Activated CD8-positive, alpha-beta T cell treated with anti-CD3 and anti-CD28 coated beads for 36 hours (primary cell): ENCODE data around the gene SHTN1. TPM values are rescaled to one million over a fixed set of nuclear protein-coding genes. Genes with fewer than 3 reads are reported as not detected.

Experiments used
- ATAC-seq: fragments of 200-7000 bp; cut with Tn5 transposase; one replicate; pipeline ENCODE4 v1.10.0; 2021; ENCODE audit warnings: mild to moderate bottlenecking, moderate library complexity
- CTCF ChIA-PET: fragments of 350-600 bp; sonication (Branson Sonifier 250); formaldehyde crosslinking; loops from one replicate; lab custom pipeline; 2021; ENCODE audit warnings: antibody characterized with exemption; lab: Charles Lee
- POLR2A ChIA-PET: fragments of 350-600 bp; sonication (Branson Sonifier 250); formaldehyde crosslinking; loops from one replicate; lab custom pipeline; 2021; ENCODE audit warnings: antibody characterized with exemption; lab: Charles Lee
- DNase-seq: peaks from one replicate; pipeline ENCODE4 v3.0.0-alpha.2; 2020
- H3K27ac Mint-ChIP-seq: one replicate; pipeline ENCODE4 v1.8.0; 2021; ENCODE audit warnings: mild to moderate bottlenecking, mixed read lengths
- H3K27me3 Mint-ChIP-seq: one replicate; pipeline ENCODE4 v1.8.0; 2021; ENCODE audit warnings: mixed read lengths
- H3K36me3 Mint-ChIP-seq: one replicate; pipeline ENCODE4 v1.8.0; 2021; ENCODE audit warnings: low read depth, mixed read lengths
- H3K4me1 Mint-ChIP-seq: one replicate; pipeline ENCODE4 v1.8.0; 2021; ENCODE audit warnings: low read depth, mixed read lengths
- H3K4me3 Mint-ChIP-seq: one replicate; pipeline ENCODE4 v1.8.0; 2021; ENCODE audit warnings: mild to moderate bottlenecking, moderate library complexity, mixed read lengths
- H3K9me3 Mint-ChIP-seq: one replicate; pipeline ENCODE4 v1.8.0; 2021; ENCODE audit warnings: mixed read lengths
- intact Hi-C: fragments of 100-400 bp; cut with micrococcal nuclease; formaldehyde crosslinking; loops from one replicate; pipeline ENCODE4 v1.10.0; 2022
- total RNA-seq, 2 experiments: library from RNA; stranded (reverse); gene quantifications; one replicate each; pipeline ENCODE4 v1.2.3, GENCODE V29; 2021
- TF ChIP-seq, protein P1 (sequence below): fragments of 200-600 bp; IDR thresholded peaks from one replicate; pipeline ENCODE4 v1.8.0; 2022; ENCODE audit warnings: antibody characterized with exemption, mild to moderate bottlenecking

Gene SHTN1
- total RNA-seq, 2 experiments from 2014 or later = not detected

DNA sequence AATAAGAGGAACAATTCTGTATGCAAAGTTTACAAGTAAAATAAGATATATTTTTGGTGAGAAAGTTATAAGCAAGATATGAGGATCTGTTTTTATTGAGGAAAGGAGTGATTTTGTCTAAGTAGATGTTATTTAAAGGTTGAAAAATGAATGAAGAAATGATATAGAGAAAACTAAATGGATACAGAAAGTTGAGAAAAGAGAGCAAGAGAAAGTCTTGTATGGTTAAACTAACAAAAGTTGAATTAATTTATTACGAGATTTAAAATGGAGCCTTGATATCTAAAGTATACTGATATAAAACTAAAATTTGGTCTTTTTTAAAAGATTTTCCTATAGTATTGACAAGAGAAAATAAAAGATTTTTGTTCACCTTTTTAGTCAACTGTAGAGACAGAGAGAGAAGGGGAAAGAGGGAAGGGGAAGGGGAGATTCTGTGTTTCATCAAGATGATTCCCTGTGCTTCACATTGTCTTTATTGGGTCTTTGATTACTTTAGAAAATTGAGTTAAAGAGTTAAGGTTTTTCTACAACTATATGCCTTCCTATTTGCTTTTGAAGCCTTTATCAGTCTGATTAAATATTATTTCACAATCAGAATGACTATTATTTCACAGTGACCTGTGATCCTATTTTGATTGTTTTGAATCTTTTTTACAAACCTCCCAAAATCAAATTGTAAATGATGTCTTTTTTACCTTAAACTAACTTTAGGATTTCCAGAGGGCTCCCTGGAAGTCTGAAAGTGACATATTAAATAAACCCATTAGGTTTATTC, 10.7 kb downstream of the SHTN1 start:
- no peaks in the 10 kb centered on the region for H3K36me3 Mint-ChIP-seq
- no peaks in the 10 kb centered on the region for H3K9me3 Mint-ChIP-seq
- ChIA-PET POLR2A (no interaction called here), CTCF (interaction anchor here (1.0 kb wide), 1 partner anchor 181 kb away, joined by 3 read pairs; no protein-coding TSS in a partner anchor)
- no peaks in the 10 kb centered on the region for H3K4me1 Mint-ChIP-seq
- intact Hi-C loops = no loop called here
- no peak overlapping the region for H3K4me3 Mint-ChIP-seq
- H3K27ac Mint-ChIP-seq = no peak overlapping the region
- TF ChIP-seq, protein P1, sequence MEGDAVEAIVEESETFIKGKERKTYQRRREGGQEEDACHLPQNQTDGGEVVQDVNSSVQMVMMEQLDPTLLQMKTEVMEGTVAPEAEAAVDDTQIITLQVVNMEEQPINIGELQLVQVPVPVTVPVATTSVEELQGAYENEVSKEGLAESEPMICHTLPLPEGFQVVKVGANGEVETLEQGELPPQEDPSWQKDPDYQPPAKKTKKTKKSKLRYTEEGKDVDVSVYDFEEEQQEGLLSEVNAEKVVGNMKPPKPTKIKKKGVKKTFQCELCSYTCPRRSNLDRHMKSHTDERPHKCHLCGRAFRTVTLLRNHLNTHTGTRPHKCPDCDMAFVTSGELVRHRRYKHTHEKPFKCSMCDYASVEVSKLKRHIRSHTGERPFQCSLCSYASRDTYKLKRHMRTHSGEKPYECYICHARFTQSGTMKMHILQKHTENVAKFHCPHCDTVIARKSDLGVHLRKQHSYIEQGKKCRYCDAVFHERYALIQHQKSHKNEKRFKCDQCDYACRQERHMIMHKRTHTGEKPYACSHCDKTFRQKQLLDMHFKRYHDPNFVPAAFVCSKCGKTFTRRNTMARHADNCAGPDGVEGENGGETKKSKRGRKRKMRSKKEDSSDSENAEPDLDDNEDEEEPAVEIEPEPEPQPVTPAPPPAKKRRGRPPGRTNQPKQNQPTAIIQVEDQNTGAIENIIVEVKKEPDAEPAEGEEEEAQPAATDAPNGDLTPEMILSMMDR = no peak
- H3K27me3 Mint-ChIP-seq = peaks cover 4% of the 10 kb centered on the region
- no peak for ATAC-seq
- DNase-seq = no peak

DNA sequence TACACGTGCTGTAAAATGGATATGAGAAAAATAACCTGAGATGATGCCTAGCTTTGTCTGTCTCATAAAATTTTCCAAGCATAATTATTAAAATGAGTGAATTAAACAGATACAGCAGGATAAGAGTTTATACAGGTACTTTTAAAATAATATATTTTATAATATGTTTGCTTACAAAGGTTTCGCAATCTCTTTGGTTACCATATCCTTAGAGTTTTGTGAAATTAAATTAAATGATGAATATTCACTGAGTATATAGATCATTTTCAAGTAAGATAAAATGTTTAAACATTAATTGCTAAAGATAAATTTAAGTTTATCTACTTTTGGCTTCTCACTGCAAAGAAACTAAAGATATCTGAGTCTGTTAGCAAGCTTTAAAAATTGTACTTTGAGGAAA, 11.4 kb downstream of the SHTN1 start:
- H3K27me3 Mint-ChIP-seq = peaks cover 4% of the 10 kb centered on the region
- TF ChIP-seq, protein P1 = no peak
- H3K9me3 Mint-ChIP-seq = no peaks in the 10 kb centered on the region
- H3K4me3 Mint-ChIP-seq = no peak overlapping the region
- no peak for DNase-seq
- no peak for ATAC-seq
- ChIA-PET CTCF (interaction anchor here (1.0 kb wide), 1 partner anchor 181 kb away, joined by 3 read pairs; no protein-coding TSS in a partner anchor), POLR2A (no interaction called here)
- intact Hi-C loops = no loop called here
- no peaks in the 10 kb centered on the region for H3K36me3 Mint-ChIP-seq
- no peaks in the 10 kb centered on the region for H3K4me1 Mint-ChIP-seq
- no peak overlapping the region for H3K27ac Mint-ChIP-seq

DNA sequence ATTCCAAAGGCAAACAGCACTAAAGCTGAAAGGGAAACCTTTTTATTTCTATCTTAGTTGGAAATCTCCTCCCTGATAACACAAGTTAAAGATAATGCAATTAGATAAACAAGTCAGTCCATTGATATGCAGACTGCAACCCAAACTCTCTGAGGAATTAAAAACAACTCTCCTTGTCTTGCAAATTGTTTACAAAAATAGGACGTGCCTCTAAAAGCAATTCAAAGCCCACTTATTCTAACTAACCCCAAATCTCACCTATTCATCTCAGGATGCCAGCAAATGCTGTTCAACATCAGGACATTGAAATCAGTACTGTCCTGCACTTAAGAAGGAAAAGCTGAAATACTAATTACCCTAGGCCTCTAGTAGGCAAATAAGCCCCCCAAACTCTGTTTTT, 12.8 kb downstream of the SHTN1 start:
- Mint-ChIP-seq H3K4me1 (no peaks in the 10 kb centered on the region), H3K36me3 (no peaks in the 10 kb centered on the region), H3K4me3 (no peak overlapping the region), H3K9me3 (no peaks in the 10 kb centered on the region), H3K27ac (no peak overlapping the region), H3K27me3 (peaks cover under 1% of the 10 kb centered on the region)
- ATAC-seq = no peak
- no peak for DNase-seq
- TF ChIP-seq, protein P1 = no peak
- CTCF ChIA-PET = no interaction called here
- POLR2A ChIA-PET = no interaction called here
- intact Hi-C loops = no loop called here

DNA sequence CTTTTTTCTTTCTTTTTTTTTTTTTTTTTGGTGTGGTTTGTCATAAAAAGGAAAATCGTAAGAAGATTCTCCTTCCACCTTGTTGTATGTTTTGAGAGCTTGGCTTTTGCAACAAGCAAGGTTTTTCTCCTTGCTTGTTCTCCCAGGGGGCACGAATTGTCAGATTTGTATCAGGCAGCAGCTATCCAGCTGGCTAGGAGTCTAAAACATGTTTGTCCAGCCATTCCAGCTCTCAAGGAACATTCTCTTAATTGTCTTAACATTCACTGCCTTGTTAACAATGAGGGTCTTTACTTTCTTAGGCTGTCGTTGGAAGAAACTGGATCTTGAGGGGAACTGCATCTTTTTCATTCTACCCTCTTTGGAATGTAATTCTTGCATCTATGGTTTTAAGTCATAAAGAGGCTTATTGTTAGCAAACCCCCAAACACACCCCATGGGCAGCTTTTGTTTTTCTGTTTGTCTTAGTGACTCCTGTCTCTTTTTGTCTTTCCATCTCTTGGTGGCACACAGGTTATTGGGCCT, 14.6 kb downstream of the SHTN1 start:
- Mint-ChIP-seq H3K4me1 (no peaks in the 10 kb centered on the region), H3K27ac (no peak overlapping the region), H3K36me3 (no peaks in the 10 kb centered on the region), H3K27me3 (peaks cover 1% of the 10 kb centered on the region), H3K4me3 (no peak overlapping the region), H3K9me3 (no peaks in the 10 kb centered on the region)
- no peak for ATAC-seq
- intact Hi-C loops = no loop called here
- CTCF ChIA-PET = no interaction called here
- TF ChIP-seq, protein P1 = no peak
- POLR2A ChIA-PET = no interaction called here
- DNase-seq = no peak

DNA sequence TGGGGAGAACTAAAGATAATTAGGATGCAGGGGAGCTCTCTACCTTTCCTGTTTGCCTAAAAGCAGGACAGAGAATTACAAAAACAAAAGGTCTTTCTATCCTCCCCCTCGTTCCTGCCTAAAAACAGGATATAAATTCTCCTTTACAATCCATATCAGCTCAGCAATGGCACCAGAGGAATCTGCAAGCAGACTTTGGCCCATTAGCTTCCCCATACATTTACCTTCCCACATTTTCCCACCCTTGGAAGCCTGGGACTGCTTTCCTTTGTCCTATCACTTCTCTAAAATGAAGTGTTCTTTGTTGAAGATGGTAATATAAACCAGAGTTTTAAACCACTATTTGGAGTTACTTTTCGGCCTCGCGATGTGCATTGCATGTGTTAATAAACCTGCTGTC, 15.5 kb downstream of the SHTN1 start:
- ATAC-seq = no peak
- H3K9me3 Mint-ChIP-seq = no peaks in the 10 kb centered on the region
- CTCF ChIA-PET = no interaction called here
- intact Hi-C loops = no loop called here
- H3K4me1 Mint-ChIP-seq = no peaks in the 10 kb centered on the region
- TF ChIP-seq, protein P1 = no peak
- H3K27ac Mint-ChIP-seq = no peak overlapping the region
- H3K4me3 Mint-ChIP-seq = no peak overlapping the region
- no peaks in the 10 kb centered on the region for H3K36me3 Mint-ChIP-seq
- peaks cover 1% of the 10 kb centered on the region for H3K27me3 Mint-ChIP-seq
- POLR2A ChIA-PET = no interaction called here
- DNase-seq = no peak
